GM21786 (cell line): ENCODE results near the gene LHFPL2.

Source experiments
- ATAC-seq: cut with Tn5 transposase; IDR thresholded peaks from one replicate; pipeline ENCODE4 v1.9.1; 2021; ENCODE audit not compliant: unreplicated experiment

LHFPL2 gene

DNA sequence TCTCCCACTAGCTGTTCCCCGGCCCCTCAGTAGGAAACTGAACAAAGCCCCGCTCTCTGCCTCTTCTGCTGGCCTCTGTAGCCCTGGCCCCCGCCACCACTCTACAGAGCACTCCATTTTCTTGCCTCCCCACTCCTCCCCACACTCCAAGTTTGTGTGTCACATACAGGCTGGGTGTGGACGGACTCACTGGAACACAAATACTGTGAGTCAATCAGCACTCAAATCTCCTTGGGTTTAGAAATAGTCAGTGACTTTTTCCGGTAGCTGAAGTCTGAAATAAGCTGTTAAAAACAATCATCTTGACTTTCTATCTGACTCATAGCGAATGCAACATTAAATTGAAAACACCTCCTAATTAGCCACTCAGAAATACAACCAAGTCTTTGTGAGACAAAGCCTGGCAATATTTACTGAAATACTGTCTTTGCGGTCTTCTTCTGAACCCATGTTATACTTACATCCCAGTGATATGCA is 122.5 kb downstream of the LHFPL2 start:
- ATAC-seq = peak; percentile 45

DNA sequence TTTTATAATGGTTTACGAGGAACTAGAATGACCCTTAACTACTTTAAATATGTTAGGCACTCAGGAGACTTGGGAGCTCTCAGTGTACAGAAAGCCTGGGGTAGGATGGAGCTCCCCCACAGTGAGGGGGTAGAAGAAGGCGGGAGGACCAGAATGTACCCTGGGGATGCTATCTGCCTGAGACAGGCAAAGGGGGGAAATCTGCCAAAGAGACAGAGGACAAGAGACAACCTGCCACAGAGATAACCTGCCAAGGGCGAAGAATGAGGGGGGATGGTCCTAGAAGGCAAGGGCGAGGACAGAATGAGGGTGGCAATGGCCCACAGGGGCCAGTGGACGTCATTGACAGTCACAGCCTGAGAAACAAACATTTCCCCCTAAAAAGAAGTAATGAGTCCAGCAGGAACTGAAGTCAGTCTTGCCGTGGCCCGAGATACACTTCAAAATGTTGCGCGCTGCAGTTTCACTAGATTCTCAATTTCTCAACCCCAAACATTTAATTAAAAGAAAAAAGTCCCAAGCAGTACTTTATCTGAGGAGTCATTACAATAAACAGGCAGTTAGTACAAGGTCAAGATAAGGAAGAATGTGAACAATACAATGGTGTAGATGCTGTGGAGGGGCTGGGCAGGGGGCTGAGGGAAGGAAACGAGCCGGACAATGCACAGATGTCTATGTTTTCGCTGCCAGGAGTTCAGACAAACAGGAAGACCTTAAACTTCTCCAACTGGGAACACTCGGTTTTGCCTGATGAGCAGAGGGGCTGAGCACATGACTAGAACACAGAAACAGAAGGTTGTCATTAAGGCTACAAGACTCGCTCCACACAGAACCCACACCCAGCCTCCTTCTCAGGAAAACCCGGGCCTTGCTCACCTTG is 125.0 kb downstream of the LHFPL2 start:
- no peak for ATAC-seq

DNA sequence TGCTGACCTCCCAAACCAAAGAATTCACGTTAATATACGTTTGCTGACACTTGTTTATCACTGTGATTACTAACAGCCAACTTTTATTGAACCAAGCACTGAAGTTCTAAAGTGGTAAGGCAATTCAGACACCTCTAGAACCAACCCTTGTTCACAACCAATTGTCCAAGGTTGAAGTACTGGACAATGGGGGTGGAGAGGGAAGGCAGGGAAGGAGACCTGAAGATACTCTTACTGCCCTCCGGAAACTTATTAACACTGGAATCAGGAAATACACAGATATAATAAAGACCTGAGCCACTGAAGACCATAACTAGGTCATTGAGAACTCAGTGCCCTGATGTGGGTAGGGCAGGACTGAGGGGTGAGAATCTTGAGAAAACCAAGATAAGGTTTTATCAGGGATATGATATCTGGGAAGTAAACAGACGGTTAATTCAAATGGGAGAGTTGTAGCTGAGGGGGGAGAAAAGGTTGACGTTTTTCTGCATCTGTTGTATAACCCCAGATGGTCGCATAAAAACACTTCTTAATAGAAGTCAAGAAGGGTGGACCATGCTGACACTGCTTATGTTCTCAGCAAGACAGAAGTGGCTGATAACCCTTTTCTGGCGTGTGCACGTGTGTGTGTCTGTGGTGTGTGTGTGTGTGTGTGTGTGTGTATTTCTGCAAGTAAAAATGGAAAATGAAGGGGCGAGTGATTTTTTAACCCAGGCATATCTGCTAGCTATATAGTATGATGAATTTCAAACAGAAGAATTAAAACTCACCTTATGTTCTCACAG is 125.9 kb downstream of the LHFPL2 start:
- ATAC-seq = no peak

DNA sequence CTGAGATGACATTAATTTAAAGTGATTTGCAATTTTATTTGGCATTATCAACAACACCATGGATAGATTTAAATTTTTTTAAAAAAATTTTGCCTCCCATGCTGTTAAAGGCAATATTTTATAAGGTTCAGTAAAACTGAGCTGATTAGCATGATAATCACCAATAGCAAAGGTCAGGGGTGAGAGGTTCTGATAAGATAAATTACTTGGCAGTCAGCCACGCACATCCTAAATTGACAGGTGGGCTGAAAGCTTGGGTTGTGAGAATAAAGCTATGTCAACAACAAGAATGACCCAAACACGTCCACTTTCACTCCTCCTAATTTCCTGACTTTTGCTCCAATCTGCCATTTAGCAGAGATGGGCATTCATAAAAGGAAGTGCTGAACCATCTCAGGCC is 127.1 kb downstream of the LHFPL2 start:
- ATAC-seq = no peak

DNA sequence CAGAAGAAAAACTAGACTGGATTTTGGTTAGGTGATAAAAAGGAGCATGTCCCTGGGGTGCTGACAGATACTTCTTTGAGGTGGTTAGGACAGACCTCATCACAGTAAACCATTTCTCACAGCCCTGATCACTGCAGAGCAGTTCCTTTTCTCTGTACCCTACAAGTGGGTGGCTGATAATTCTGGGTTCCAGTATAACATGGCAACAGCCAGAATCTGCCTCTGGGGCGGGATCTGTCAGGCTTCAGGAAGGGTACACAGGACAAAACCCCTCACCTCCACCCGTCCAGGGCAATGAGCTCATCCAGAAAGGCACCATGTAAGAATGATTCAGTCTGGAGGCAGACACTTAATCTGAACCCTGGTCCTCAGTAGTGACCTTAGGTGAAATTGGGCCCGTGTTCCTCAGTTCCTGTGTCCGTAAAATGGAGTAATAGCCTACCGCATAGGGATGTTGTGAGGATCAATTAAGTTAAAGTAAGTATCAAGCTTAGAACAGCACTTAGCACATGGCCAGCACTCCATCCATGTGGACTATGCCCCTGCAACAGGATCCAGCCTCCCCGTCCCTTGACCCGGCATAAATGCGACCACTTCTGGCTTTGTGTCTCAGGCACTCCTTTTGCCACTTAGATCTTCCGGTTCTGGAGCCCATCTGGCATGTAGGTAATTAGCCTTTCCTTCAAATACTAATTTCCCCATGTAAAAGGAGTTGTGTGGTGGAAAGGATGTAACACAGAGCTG is 129.2 kb downstream of the LHFPL2 start:
- peak; percentile 62 for ATAC-seq

DNA sequence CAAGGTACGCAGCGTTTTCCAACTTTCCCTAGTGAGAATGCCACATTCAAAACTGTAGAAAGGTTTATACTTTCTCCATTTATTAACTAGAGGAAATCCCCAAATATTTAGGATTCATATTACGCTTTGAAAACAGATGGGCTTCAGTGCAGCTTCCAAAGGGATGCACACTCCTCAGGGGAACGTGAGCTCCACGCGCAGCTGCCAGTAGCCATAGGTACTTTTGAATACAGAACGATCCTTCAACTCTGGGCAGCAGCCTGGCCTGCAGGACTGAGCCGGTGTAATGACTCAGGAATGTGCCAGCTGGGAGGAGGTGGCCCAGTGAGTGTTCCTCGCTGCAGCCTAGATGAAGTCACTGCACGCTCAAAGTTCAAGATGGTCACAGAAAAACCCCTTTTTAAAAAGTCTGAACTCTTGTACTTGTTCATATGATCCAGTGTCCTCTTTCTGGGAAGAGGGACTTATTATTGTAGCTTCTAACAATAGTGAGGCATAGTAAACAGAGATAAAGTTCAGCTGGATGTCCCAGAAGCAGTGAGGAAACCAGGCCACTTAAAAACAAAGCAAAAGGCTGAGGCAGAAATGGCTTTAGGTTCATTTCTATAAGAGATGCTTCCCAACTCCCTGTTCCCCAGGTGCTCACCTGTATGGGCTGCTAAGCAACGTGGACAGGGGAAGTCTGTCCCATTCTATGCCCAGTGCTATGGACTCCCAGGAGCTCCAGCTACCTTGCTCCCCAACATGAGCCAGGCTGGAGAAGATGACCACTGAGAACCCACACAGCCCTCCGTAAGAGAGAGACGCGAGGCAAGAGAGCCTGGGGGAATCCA is 130.0 kb downstream of the LHFPL2 start:
- no peak for ATAC-seq

DNA sequence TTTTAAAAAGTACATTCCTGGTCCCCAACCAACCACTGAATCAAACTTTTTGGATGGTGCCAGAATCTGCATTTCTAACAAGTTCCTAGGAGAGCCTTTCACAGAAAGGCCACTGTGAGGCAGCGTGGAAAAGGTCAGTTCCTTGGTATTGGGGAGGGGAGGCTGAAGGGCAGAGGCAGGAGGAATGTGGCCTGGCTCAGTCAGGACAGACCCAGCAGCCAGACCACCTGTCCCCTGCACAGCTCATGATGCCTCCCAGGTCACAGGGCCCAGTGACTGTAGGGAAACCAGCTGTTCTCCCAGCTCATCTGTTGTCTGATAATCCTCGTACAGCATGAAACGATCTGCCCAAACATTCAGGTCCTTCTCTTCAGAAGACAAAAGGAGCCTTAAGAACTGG is 132.9 kb downstream of the LHFPL2 start:
- ATAC-seq = no peak

DNA sequence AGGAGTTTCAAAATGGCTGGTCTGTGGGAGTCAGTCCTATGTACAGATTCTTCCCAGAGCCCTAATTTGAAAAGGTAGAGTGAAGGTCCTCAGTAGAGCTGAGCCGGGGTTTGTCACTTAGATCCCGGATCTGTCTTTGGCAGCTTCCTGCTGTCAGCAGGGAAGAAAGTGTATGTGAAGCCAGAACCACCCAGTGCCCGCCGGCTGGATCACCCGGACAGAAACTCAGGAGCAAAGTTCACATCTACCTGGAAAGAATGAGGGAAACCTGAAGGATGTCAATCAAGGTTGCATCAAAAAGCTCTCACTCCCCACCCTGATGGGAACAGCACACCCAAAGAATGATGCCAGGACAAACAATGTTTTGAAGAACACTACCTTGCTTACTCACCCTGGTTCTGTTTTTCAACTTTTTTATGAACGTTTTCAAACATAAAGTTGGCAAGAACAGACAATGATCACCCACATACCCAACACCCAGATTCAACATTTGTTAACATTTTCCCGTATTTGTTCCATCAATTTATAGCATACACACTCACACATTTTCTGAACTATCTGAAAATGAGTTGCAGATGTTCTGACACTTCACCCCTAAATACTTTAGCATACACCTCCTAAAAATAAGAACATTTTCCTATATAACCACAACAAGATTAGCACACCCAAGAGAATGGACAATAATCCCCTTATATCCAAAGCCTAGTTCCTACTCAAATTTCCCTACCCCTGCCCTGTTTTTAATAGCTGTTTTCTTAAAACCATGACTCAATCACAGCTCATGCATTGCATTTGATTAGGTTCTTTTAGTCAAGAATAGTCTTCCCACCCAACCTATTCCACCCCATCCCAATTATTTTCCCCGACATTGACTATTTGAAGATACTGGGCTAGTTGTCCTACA is 133.9 kb downstream of the LHFPL2 start:
- ATAC-seq = no peak

DNA sequence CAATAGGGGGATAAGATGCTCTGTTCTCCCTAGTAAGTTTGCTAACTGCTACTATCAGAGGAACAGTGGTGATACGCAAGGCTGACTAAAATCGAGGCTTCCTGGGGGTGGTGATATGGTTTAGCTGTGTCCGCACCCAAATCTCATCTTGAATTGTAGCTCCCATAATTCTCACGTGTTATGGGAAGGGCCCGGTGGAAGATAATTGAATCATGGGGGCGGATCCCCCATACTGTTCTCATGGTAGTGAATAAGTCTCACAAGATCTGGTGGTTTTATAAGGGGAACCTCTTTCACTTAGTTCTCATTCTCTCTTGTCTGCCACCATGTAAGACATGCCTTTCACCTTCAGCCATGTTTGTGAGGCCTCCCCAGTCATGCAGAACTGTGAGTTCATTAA is 135.1 kb downstream of the LHFPL2 start:
- no peak for ATAC-seq

DNA sequence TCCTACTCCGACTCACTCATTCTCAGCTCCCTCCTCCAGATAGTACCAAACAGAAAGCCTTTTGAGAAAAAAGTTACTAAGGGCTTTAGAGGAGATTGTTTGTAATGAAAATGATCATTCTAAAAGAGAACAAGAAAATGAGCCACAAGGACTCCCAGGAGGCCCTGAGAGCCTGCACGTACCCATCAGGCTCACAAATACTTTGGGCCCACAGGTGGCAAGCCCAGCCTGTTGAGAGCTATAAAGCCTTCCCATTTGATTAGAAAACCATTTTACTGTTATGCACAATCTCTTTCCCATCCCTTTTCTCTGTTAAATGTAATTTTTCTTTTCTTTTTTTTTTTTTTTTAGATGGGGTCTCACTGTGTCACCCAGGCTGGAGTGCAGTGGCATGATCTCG is 136.1 kb downstream of the LHFPL2 start:
- no peak for ATAC-seq

DNA sequence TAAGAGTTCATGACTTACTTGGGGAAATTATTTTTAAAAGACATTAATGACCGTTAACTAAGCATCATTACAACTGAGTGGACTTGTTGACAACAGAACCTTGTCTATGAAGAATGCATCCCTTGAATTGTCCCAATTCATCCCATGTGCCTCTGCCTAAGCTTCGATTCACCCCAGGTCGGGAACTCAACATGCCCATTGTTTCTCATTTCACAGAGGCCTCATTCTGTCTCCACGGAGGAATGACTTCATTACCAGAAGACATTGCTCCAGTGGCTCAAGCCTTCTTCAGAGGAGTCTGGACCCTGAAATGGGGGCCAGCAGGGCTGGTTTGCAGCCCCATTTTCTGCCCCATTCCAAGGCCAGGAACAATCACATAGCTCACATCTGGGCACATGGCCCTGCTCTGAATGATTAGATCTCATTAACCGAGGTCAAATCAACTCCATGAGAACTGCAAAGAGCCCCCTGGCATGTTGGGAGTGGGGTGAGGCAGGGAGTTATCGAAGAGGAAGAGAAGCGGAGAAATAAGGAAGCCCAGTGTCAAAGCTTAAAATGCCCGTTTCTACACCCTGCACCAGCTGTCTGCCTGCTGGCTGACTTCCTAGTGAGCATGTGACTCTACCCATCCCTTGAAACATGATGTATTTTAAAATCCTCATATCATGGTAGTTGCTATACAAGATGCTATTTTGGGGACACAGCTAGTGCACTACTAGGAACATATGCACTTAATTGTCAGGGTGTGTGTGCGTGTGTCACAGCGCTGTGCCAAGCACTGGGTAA is 137.3 kb downstream of the LHFPL2 start:
- ATAC-seq = no peak

DNA sequence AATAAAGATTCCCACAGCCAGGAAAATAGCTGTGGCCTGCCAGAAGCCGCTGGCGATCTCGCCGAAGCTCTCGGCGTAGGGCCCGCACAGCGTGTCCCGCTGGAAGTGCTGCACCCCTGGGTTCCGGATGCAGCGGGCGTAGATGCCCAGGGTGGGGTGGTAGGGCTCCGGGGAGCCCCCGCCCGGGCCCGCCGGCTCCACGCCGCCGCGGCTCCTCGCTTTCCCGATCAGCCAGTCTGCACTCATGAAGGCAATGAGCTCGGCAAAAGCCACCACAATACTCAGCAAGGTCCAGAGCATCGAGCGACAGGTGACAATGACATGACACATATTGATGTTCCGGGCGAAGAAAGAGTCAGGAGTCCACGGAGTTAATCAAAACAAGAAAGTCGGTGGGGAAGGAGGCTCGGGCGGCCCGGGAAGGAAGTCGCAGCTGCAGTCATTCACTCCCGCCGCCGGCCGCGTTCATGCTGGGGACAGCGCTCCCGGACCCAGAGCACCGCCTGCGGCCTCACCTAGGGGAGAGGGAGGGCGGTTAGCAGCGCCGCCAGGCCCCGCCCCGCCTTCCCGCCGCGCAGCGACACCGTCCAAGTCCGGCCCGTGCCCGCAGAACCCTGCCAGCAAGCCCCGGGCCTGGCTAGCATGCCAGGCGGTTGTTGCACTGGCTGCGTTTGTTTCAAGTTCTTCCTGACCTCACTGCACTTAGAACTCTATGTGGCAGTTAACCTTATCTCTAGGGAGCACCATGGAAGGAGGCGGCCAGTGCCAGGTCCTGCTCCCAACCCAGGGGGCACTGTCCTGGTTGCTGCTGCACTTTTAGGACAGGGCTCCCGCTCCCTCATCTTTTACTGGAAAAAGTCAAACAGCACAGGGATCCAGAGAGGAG is 138.4 kb downstream of the LHFPL2 start:
- peak; percentile 79 for ATAC-seq

DNA sequence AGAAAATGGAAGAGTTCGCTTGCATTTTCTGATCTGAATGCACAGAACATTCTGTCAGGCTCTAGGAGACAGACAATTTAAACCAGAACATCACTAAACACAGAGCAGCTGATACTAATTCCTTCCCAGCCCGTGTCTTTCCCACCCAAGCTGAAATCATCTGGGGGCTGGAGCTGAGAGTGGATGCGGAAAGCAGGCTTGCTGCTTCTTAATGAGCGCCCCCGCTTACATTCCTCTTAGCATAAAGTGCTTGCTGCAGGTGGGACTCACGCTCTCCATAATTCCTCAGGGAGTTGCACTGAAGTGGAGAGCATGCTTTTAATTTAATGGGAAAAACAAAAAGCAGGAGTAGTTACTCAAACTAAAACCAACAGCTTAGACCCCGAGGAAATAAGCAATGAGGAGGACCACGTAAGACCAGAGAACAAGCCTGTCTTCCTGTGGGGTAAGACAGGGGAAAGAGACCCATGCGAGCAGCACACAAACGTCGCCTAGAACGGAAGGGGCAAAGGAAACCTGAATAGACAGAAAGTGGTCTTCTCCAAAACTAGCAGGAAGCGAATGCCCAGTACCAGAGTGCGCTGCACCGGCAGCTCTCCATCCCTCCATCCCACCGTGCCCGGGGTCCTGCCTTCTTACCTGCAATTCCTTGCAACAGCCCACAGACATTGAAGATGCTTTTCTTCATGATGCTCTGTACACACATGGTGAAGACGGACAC is 139.3 kb downstream of the LHFPL2 start:
- no peak for ATAC-seq

DNA sequence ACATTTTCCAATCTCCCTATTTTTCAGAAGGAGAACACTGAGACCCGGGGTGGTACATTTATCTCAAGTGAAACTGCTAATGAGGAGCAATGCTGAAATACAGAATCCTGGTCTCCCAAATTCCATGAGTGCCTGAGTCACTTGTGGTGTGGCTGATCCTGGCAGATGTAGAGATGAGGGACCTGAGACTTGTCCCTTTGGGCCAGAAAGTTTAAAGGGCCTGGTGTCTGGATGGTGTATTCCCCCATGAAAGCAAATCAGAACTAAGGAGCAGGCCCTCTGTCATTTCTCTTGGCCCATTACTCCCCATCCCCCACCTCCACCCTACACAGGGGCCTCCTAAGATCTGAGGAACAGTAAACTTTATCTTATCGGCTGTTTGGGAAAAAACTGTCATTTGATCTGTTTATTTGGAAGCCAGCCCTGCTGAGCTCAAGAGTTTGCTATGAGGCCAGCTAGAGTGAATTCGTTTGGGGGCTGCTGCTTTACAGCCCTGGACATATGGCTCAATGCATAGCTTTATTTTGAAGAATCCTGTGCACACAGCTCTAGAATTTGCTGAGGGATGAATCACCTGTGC is 140.3 kb downstream of the LHFPL2 start:
- ATAC-seq = no peak

DNA sequence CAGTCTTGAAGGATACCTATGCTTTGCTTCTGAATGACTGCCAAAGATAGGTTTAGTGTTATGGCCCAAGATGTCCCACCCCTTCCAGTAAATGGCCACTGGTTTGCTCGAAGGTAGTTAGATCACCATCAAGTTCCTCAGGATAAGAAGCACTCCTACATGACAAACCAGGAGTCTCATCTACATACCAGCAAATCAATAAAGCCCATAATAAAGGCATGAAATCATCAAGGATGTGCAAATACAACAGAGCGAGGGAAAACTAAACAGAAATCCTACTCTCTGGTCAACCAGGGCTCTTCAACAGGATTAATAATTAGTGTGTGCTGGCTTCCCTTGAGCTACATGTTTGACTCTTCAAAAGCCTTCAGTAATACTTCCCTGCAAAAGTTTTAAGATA is 141.0 kb downstream of the LHFPL2 start:
- ATAC-seq = no peak

DNA sequence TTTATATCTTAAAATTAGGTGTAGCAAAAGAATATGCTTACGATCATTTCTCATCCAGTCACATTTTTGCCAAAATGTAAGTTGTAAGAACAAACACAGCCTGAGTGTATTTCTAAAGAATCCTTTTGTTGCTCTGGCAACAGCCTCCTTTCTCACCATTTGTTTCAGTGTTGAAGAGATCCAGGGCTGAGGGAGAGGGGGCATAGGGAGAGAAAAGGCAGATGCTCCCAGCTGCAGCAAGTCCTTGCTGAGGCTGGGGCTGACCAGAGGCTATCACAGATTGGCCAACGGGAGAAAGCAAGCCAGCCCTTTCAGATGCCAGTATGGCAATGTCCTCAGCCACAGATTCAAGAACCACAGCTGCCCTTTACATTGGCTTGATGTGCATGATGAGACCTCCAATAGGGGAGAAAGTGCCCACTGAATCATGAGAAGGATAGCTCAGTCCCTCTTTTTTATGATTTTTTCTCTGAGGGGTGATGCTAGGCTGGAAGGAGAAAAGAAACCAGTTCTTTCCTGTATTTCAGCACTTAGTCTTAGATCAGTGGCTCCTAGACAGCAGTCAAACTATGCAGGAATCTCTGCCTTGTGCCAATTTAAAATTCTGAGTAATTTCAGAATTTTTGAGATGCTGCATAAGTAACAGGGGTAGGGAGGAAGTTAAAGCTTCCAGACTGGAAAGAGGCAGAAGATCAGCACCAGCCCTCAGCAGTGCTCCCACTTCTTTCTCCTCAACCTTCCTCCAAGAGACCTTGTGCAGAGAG is 142.1 kb downstream of the LHFPL2 start:
- no peak for ATAC-seq
